Hepatic stellate cell (primary cell): ENCODE results near the gene TRPV2.
"Not testable (repeated sequence)": the region's sequence is repeated elsewhere in the genome, so short reads cannot be mapped to it uniquely, and the experiment has no call there.

ENCODE experiments used
- DNase-seq: peaks from one replicate; pipeline ENCODE4 v3.0.0; 2011; ENCODE audit warnings: low spot score

TRPV2 gene

GRCh38 chr17:16415031-16415924, at the start of gene TRPV2:
TSS of gene TRPV2 (plus strand) at chr17:16415571. CDS start at chr17:16417669, 2,098 bp downstream.
- peak; percentile 50 for DNase-seq

GRCh38 chr17:16371742-16372141, 43.6 kb upstream of the TRPV2 start:
- peak; percentile 67 for DNase-seq

DNA sequence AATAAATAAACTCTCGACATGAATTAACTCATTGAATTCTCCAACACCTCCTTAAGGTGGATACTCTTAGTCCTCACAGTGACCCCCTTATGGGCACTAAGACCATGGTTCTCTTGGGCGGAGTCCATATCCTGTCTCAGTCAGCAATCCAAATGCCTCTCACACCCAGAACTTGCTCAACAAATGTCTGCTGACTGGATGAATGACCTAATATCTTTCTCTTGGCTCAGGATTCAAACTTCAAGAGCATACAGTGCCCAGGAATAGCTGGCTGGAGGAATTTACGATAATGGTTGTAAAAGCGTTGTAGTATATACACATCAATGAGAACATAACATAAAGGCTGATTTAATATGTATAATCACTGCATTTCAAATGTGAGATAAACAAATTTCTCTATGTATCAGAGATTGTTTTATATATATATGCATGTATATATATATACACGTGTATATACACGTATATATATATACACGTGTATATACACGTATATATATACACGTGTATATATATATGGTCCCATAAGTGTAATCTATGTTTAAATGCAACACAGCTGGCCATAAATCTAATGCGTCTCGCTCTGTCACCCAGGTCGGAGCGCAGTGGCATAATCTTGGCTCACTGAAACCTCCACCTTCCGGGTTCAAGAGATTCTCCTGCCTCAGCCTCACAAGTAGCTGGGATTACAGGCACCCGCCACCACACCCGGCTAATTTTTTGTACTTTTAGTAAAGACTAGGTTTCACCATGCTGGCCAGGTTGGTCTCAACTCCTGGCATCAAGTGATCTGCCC, 41.0 kb upstream of the TRPV2 start:
- peak; percentile 63 for DNase-seq

GRCh38 chr17:16377941-16378341, 37.4 kb upstream of the TRPV2 start:
- DNase-seq, result no peak

GRCh38 chr17:16378636-16379282, 36.6 kb upstream of the TRPV2 start:
- no peak for DNase-seq

GRCh38 chr17:16379654-16380053, 35.7 kb upstream of the TRPV2 start:
- DNase-seq, result no peak

DNA sequence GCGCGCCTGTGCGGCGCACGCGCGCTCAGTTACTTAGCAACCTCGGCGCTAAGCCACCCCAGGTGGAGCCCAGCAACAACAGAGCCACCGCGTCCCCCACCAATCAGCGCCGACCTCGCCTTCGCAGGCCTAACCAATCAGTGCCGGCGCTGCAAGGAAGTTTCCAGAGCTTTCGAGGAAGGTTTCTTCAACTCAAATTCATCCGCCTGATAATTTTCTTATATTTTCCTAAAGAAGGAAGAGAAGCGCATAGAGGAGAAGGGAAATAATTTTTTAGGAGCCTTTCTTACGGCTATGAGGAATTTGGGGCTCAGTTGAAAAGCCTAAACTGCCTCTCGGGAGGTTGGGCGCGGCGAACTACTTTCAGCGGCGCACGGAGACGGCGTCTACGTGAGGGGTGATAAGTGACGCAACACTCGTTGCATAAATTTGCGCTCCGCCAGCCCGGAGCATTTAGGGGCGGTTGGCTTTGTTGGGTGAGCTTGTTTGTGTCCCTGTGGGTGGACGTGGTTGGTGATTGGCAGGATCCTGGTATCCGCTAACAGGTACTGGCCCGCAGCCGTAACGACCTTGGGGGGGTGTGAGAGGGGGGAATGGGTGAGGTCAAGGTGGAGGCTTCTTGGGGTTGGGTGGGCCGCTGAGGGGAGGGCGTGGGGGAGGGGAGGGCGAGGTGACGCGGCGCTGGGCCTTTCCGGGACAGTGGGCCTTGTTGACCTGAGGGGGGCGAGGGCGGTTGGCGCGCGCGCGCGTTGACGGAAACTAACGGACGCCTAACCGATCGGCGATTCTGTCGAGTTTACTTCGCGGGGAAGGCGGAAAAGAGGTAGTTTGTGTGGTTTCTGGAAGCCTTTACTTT, 34.5 kb upstream of the TRPV2 start, which contains the start of gene UBB:
UBB (plus strand) TSS at position 452 of the 856 bp plus-strand sequence. CDS start 817 bp downstream, outside the sequence.
- DNase-seq, result peak; percentile 96

DNA sequence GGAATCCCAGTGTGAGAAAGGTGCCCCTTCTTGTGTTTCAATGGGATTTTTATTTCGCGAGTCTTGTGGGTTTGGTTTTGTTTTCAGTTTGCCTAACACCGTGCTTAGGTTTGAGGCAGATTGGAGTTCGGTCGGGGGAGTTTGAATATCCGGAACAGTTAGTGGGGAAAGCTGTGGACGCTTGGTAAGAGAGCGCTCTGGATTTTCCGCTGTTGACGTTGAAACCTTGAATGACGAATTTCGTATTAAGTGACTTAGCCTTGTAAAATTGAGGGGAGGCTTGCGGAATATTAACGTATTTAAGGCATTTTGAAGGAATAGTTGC, 33.9 kb upstream of the TRPV2 start:
- peak; percentile 12 for DNase-seq

DNA sequence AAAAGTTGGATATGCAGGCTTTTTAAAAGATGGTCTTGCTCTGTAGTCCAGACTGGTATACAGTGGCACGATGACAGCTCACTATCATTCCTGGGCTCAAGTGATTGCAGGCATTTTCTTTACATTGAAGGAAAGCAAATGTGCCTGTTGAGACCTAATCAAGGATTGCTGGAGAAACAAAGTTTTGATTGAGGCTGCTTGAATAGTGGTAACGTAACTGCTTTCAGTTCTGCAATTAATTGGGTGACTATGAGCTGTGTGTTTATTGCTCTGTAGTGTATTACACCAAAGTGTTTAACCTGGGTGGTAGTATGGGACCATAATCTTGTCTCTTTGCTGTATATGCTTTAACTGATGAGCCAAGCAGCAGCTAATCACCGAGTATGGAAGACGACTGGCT, 32.2 kb upstream of the TRPV2 start:
- DNase-seq, result no peak

- no peak for DNase-seq
Measured at GRCh38 chr17:16383772-16384287, 31.5 kb upstream of the TRPV2 start.

DNA sequence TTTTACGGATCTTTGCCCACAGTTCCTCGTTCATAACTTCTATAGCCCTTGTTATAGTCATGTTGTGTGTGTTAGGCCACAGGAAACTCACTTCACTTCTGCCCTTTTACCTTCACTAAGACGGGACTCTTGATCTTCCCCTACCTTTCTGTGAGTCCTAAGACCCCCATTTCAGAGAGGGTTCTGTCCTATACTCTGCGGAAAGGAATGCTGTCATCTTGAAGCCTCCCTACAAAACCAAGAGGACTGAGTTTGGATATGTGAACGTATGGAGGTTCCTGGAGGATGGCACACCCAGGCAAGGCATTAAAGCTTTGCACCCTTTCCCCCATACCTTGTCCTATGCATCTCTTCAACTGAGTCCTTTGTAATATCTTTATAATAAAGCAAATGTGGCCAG, 30.8 kb upstream of the TRPV2 start:
- no peak for DNase-seq

- not testable (repeated sequence) for DNase-seq
Measured at GRCh38 chr17:16386126-16386507, 29.3 kb upstream of the TRPV2 start.

DNA sequence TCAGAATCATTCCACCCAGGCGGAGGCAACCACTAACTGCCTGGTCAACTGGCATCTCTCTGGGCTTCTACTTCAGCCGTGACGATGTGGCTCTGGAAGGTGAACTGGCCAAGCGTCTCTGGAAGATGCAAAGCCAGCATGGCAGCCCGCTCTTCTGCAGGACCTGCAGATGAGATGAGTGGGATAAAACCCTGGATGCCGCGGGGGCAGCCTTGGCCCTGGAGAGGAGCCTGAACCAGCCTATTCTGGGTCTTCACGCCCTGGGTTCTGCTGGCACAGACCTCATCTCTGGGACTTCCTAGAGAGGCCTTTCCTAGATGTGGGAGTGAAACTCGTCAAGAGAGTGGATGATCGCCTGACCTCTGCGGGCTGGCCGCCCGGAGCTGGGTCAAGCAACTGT, 23.9 kb upstream of the TRPV2 start:
- DNase-seq, result no peak

DNA sequence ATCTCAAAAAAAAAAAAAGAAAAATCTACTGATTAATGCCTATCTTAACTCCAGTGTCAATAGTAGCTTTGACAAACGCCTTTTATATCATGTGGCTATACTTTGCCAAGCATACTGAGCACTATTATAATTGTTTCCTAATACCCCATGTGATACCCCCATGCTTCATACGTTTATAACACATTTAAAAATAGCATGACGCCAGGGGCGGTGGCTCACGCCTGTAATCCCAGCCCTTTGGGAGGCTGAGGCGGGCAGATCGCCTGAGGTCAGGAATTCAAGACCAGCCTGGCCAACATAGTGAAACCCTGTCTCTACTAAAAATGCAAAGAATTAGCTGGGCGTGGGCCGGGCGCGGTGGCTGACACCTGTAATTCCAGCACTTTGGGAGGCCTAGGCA, 22.9 kb upstream of the TRPV2 start:
- not testable (repeated sequence) for DNase-seq

DNA sequence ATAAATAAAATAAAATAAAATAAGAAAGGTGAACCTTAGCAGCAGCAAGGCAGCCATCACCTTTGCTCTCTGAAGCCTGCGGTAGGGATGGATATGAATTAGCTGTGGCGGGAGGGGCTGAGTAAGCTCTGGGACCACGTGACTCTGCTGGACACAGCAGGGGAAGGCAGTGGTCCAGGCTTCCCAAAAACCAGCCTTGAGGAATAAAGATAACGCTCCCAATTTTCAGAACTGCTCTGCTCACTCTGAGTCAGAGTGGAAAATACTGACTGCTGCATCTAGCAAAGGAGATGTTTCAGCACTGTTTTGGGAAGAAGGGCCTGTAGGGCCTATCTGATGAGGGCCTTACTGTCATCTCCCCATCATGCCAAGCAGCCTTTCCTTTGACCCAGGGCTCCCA, 19.5 kb upstream of the TRPV2 start:
- DNase-seq, result not testable (repeated sequence)

DNA sequence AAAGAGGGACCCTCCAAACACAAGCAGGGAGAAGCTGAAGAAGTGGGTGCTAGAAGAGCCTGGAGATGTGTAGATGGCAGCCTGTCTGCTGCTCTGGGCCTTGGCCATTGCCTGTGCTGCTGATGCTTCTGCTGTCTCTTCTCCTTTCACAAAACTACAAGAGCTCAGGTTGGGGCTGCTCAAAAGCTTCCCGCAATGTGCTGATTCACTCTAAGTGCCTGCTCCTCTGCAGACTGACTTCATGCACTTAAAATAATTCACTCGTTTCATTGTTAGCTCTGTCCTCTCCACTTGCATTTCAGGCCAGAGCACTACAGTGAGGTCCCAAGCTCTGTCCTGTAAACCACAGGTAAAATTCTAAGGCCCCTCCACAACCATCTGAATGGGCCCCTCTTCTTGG, 18.7 kb upstream of the TRPV2 start:
- not testable (repeated sequence) for DNase-seq

DNA sequence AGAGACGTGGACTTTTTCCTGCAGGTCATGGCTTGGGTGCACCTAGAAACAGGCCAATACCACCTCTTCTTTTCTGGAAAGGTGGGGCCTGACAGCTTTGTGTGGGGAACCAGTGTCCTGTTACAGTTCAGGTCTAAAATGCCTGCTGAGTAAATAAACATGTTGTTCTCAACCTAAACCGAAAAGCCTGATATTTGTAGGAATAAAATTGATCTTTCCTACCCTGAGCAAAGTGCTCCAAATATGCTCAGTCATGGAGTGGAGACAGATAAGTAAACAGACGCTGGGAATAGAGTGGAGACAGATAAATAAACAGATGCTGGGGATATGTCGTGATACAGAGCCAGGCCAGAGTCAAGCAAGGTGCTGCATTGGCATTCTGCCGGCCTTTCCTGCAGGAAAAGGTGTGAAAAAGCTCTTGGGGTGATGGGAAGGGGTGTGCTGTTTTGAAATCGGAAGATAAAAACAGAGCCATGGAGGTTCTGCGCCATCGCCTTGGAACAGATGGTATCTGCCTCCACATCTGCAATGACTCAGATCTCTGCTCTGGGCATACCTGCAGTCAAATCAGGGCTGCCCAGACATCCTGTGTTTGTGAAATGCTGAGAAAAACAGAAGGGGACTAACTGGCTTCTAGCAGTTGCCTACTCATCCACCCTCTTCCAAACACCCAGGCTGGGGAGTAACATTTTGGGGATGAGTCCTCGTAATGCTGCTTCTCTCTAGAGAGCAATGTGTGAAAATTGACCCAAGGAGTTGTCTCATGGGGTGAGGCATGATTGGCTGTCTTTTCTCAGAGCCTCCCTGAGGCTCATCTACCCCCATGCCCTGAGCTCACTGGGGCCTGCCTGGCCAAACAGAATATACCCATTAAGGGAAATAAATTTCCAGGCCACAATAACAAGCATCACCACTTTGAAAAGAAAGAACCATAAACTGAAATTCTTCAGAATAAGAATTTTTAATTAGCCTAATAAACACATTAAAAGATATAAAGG, 16.8 kb upstream of the TRPV2 start:
- DNase-seq, result no peak

DNA sequence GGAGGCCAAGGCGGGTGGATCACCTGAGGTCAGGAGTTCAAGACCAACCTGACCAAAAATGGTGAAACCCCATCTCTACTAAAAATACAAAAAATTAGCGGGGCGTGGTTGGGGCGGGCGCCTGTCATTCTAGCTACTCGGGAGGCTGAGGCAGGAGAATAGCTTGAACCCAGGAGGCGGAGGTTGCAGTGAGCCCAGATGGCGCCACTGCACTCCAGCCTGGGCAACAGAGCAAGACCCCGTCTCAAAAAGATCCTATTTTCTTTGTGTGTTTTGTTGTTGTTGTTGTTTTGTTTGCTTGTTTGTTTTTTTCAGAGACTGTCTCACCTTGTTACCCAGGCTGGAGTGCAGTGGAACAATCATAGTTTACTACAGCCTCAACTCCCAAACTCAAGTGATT, 11.5 kb upstream of the TRPV2 start:
- not testable (repeated sequence) for DNase-seq

GRCh38 chr17:16406742-16407674, 8.4 kb upstream of the TRPV2 start:
- DNase-seq, result peak; percentile 53
